ENCODE data around the gene PAQR8.
A peak's percentile ranks its signal among the peaks of the same experiment; 100 is the strongest.

Gene PAQR8

GRCh38 chr6:52333840-52334200 lies 28.1 kb upstream of the PAQR8 start:
- in situ Hi-C loops (cut with MboI; ENCODE audit: low sequenced_read_pairs, unreplicated experiment): no loop called here
- DNase-seq (ENCODE audit: low spot score): no peak
- no peak for TF ChIP-seq CTCF (IDR thresholded peaks at IDR 0.05; ENCODE audit: borderline replicate concordance, control extremely low read depth, extremely low read depth, insufficient read depth, missing control alignments)

- in situ Hi-C loops (cut with MboI; ENCODE audit: low sequenced_read_pairs, unreplicated experiment): no loop called here
- DNase-seq (ENCODE audit: low spot score): no peak
- TF ChIP-seq CTCF (IDR thresholded peaks at IDR 0.05; ENCODE audit: borderline replicate concordance, control extremely low read depth, extremely low read depth, insufficient read depth, missing control alignments): no peak
Measured at GRCh38 chr6:52335576-52335975, 26.4 kb upstream of the PAQR8 start.

- in situ Hi-C loops (cut with MboI; ENCODE audit: low sequenced_read_pairs, unreplicated experiment): no loop called here
- no peak for TF ChIP-seq CTCF (IDR thresholded peaks at IDR 0.05; ENCODE audit: borderline replicate concordance, control extremely low read depth, extremely low read depth, insufficient read depth, missing control alignments)
- DNase-seq (ENCODE audit: low spot score): no peak
Measured at GRCh38 chr6:52336919-52337561, 24.9 kb upstream of the PAQR8 start.

- no peak for TF ChIP-seq CTCF (IDR thresholded peaks at IDR 0.05; ENCODE audit: borderline replicate concordance, control extremely low read depth, extremely low read depth, insufficient read depth, missing control alignments)
- DNase-seq (ENCODE audit: low spot score): peak; percentile 42
- in situ Hi-C loops (cut with MboI; ENCODE audit: low sequenced_read_pairs, unreplicated experiment): no loop called here
Measured at GRCh38 chr6:52337633-52338290, 24.2 kb upstream of the PAQR8 start.

- no peak for DNase-seq (ENCODE audit: low spot score)
- in situ Hi-C loops (cut with MboI; ENCODE audit: low sequenced_read_pairs, unreplicated experiment): no loop called here
- no peak for TF ChIP-seq CTCF (IDR thresholded peaks at IDR 0.05; ENCODE audit: borderline replicate concordance, control extremely low read depth, extremely low read depth, insufficient read depth, missing control alignments)
Measured at GRCh38 chr6:52340603-52340880, 21.4 kb upstream of the PAQR8 start.

GRCh38 chr6:52341561-52342260 lies 20.2 kb upstream of the PAQR8 start:
- no peak for TF ChIP-seq CTCF (IDR thresholded peaks at IDR 0.05; ENCODE audit: borderline replicate concordance, control extremely low read depth, extremely low read depth, insufficient read depth, missing control alignments)
- in situ Hi-C loops (cut with MboI; ENCODE audit: low sequenced_read_pairs, unreplicated experiment): no loop called here
- no peak for DNase-seq (ENCODE audit: low spot score)
